ENCODE results near the gene PPM1G. TPM values are rescaled to one million over a fixed set of nuclear protein-coding genes. Genes with fewer than 3 reads are reported as not detected.
A peak's percentile ranks its signal among the peaks of the same experiment; 100 is the strongest.

PPM1G gene
- total and polyA plus RNA-seq, 3 donors from 2014 or later: 163 to 569 (median 245) TPM

GRCh38 chr2:27363933-27364332, 45.5 kb downstream of the PPM1G start:
- no peaks in the 10 kb centered on the region for H3K27me3 ChIP-seq
- H3K4me3 ChIP-seq: no peak overlapping the region
- peaks cover 5% of the 10 kb centered on the region for H3K4me1 ChIP-seq
- no peak for DNase-seq
- no peak overlapping the region for H3K27ac ChIP-seq
- intact Hi-C loops (cut with DNase I; ENCODE audit: low total_unique reads): no loop called here
- H3K36me3 ChIP-seq (ENCODE audit: low read depth, missing control alignments): no peaks in the 10 kb centered on the region
- 88 to 93% methylated on average over 2 of the region's 2 CpGs for WGBS, 2 donors
- H3K9me3 ChIP-seq: no peaks in the 10 kb centered on the region
- TF ChIP-seq CTCF (IDR thresholded peaks at IDR 0.05) (no peak), POLR2A (IDR thresholded peaks at IDR 0.05) (no peak)

GRCh38 chr2:27362678-27363420, 46.5 kb downstream of the PPM1G start:
- intact Hi-C loops (cut with DNase I; ENCODE audit: low total_unique reads): no loop called here
- no peak overlapping the region for H3K27ac ChIP-seq
- 80 to 87% methylated on average over 4 of the region's 4 CpGs for WGBS, 2 donors

GRCh38 chr2:27356382-27357181, 52.8 kb downstream of the PPM1G start, which contains the start of gene GTF3C2:
GTF3C2 (minus strand) TSS chr2:27356764; CDS start chr2:27343554, 13,210 bp downstream.
- peak; percentile 97 for DNase-seq
- TF ChIP-seq POLR2A (IDR thresholded peaks at IDR 0.05) (no peak), CTCF (IDR thresholded peaks at IDR 0.05) (peak in 2 of 3 experiments; percentile 22 to 42)
- peaks cover 31% of the 10 kb centered on the region for H3K4me1 ChIP-seq
- peak within 1 kb of the TSS; percentile 91 to 94 for H3K4me3 ChIP-seq
- H3K36me3 ChIP-seq (ENCODE audit: low read depth, missing control alignments): no peaks in the 10 kb centered on the region
- H3K27ac ChIP-seq: peak within 1 kb of the TSS; percentile 88 to 89
- 0% methylated on average over 36 to 66 of the region's 67 CpGs for WGBS, 2 donors
- intact Hi-C loops (cut with DNase I; ENCODE audit: low total_unique reads): no loop called here
- H3K9me3 ChIP-seq: no peaks in the 10 kb centered on the region
- no peaks in the 10 kb centered on the region for H3K27me3 ChIP-seq

More at GRCh38 chr2:27362678-27363420, 46.5 kb downstream of the PPM1G start:
- Histone ChIP-seq H3K27me3 (no peaks in the 10 kb centered on the region), H3K4me1 (peaks cover 5% of the 10 kb centered on the region), H3K4me3 (no peak overlapping the region), H3K36me3 (ENCODE audit: low read depth, missing control alignments) (no peaks in the 10 kb centered on the region), H3K9me3 (no peaks in the 10 kb centered on the region)
- no peak for DNase-seq
- TF ChIP-seq CTCF (IDR thresholded peaks at IDR 0.05): no peak
- no peak for TF ChIP-seq POLR2A (IDR thresholded peaks at IDR 0.05)

- DNase-seq: peak; percentile 70
- Histone ChIP-seq H3K36me3 (ENCODE audit: low read depth, missing control alignments) (no peaks in the 10 kb centered on the region), H3K27ac (peak overlapping the region; percentile 88 to 89), H3K4me3 (peak overlapping the region; percentile 91 to 94), H3K9me3 (no peaks in the 10 kb centered on the region), H3K4me1 (peaks cover 31% of the 10 kb centered on the region), H3K27me3 (no peaks in the 10 kb centered on the region)
- intact Hi-C loops (cut with DNase I; ENCODE audit: low total_unique reads): no loop called here
- WGBS, 2 donors: 0% methylated on average over 12 of the region's 12 CpGs
- TF ChIP-seq POLR2A (IDR thresholded peaks at IDR 0.05) (no peak), CTCF (IDR thresholded peaks at IDR 0.05) (no peak)
These were observed 53.4 kb downstream of the PPM1G start for GRCh38 chr2:27356056-27356381.
